Activated CD8-positive, alpha-beta memory T cell treated with anti-CD3 and anti-CD28 coated beads, Interleukin-2, amount 50 U/mL, for 1 hour (primary cell): ENCODE measurements around the gene ARFIP1.
"Not testable (repeated sequence)": the region's sequence is repeated elsewhere in the genome, so short reads cannot be mapped to it uniquely, and the experiment has no call there.

Source experiments
- DNase-seq: peaks from one replicate; pipeline ENCODE4 v3.0.0-alpha.2; 2020; ENCODE audit errors: extremely low read depth

Gene ARFIP1

DNA sequence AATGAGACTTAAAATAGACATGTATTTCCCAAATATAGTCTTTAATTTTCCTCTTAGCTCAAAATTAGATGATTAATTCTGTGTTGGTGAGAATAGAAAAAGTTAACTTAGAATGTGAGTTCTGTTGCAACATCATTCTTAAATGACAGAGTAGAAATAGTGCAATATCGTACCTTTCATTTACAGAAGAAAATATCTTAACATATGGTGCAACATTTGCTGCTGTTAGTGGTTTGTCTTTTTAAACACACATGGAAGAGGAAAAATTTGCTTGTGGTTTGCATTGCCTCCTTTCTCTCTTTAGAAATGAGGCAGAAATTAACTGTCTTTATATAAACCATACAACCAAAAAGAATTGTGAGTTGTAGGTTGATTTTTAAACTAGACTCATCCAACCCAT, 117.1 kb downstream of the ARFIP1 start:
- DNase-seq = no peak

DNA sequence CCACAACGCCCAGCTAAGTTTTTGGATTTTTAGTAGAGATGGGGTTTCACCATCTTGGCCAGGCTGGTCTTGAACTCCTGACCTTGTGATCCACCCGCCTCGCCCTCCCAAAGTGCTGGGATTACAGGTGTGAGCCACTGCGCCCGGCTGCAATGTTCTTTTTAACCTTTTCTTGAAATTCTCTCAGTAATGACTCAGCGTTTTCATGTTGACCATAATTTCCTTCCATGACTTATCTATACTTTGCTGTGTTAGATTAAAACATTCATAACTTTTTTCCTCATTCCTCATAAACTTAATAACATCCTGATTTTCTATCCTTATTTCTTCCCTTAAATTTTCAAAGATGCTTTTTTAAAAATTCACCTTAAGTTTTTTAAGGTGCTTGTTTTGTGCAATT, 118.4 kb downstream of the ARFIP1 start:
- DNase-seq = not testable (repeated sequence)

DNA sequence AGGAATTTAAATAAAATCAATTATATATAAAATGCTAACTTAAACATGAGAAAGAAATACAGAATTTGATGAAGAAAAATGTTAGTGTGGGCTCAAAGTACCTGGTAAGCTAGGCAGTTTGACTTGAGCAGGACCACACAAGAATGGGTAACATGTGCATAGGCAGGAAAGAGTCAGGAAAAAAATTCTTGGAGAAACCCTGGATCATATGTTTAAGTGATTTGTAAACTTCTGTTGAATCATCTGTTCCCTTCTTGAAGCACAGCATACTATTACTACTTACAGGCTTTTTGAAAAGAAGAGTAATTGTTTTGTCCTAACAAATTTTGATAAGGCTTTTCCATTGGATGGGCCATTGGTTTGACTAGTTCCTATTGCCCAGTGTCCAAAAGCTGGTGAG, 118.9 kb downstream of the ARFIP1 start:
- no peak for DNase-seq

DNA sequence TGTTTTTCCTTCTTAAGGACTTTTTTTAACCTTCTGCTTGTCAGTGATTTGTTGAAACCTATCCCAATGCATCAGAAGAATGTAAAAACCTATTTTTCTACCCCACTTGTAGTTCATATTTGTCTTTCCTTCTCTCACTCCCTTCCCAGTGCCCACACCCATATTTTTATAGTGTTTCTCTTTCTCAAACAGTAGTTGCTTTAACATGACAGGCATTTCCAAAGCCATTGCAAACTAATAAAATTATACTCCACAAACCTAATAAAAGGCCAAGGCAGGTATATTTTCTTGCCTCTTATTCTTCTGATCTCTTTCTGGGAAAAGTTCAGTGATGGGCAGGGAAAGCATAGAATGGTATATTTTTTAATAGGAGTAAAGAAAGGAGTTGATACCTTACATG, 120.6 kb downstream of the ARFIP1 start:
- no peak for DNase-seq

DNA sequence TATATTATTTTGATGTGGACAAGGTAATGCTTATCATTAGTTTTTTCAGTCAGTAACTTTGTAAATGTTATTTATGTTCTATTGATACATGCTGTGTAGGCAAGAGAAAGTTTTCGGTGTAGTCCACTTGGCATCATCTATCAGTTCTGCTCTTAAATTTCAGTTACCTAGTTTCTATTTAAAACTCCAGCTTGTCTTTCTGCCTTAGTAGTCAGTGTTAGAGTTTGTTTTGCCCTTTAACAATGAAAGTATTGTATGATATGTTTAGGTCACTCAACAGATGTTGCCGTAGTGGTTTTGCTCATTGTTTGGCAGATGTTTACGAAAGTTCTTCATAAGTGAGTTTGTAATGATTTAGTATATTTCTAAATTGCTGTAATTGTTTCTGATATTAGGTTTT, 121.5 kb downstream of the ARFIP1 start:
- DNase-seq = no peak

DNA sequence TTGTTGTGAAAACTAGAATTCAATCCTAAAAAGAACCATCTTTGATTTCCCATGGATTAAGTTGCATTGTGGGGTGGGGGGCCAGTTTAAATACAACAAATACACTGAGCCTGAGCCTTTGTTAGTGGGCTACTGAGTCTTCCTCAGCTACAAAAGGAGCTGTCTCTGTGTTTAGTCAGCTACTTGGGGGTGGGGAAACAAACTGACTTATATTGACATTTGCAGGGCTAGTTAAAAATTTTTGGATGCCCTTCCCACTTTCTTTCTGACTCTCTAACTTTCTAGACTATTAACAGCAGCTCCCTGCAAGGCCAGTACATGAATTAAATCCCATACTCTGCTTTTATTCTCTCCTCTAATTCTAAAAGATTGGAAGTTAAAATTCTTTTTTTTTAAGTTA, 123.9 kb downstream of the ARFIP1 start:
- DNase-seq = no peak

DNA sequence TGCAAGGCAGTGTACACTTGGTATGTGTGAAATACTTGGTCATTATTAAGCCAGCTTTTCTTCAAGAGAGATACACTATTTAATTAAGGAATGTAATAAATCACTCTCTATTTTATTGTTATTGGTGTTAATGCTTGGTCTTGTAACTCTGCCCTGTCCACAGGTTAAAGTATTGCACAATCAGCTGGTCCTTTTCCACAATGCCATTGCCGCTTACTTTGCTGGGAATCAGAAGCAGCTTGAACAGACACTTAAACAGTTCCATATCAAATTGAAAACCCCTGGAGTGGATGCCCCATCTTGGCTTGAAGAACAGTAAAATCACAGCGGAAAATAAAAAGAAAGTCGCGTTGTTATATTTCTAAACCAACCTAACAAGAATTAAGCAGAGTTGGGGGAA, 130.1 kb downstream of the ARFIP1 start:
- DNase-seq = no peak

DNA sequence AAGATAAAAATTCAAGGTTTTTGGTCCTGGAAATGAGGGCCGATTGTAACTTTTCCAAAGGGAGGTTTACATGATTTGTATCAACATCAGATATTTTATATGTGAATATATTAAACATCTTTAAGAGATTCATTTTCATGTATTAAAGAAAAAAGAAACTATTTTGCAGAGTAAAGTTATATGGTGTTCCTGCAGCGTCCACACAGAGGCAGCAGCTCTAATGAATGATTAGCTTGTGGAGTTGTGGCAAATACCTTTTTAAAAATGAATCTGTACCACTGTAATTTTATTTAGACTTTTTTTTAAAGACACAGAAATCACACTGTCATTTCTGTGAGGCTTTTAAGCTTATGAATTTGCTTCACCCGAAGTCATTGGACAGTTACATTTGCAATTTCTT, 130.8 kb downstream of the ARFIP1 start:
- DNase-seq = no peak

DNA sequence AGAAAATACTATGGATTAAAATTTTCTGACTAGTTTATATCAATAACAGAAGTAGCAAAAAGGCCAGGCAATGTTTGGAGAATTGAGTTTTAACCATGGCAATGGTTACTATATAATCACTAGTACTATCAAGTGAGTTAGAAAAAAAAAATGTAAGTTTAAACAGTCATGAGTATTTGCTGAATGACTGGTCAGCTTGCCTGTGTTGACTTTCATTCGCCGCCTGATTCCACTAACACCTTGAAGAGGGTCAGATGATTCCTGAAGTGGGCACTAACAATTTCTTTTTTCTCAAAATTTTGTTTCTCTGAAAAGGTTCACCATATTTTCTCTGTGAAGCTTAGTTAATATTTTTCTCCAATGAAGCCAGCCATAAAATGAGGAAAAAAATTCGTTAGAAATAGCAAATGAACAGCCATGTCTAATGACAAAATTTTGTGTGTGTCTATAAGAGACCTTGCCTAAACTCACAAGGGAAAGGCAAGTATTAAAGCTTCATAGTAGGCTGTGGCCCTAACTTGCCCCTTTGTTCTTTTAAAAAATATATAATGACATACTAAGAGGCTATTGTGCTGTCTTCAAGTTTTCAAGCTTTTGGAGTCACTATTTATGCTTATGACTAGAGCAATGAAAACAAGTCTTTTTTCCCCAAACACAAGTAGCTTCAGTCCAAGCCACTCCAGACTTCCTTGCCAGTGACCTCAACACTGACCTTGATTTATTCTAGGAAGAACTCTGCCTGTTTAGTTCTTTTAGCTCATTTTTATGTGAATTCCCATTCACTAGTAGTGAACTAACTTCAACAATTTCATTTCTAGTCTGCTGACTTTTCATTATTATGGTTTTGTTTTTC, 138.0 kb downstream of the ARFIP1 start:
- DNase-seq = no peak

DNA sequence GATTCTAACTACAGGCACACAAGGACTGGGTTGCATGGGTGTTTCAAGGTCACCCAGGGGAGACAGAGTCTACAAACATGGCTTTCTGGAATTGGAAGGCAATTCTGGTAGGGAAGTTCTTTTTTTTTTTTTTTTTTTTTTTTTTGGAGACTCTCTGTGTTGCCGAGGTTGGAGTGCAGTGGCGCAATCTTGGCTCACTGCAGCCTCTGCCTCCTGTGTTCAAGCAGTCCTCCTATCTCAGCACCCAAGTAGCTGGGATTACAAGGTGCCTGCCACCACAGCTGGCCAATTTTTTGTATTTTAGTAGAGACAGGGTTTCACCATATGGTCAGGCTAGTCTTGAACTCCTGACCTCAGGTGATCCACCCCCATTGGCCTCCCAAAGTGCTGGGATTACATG, 140.1 kb downstream of the ARFIP1 start:
- DNase-seq = no peak

DNA sequence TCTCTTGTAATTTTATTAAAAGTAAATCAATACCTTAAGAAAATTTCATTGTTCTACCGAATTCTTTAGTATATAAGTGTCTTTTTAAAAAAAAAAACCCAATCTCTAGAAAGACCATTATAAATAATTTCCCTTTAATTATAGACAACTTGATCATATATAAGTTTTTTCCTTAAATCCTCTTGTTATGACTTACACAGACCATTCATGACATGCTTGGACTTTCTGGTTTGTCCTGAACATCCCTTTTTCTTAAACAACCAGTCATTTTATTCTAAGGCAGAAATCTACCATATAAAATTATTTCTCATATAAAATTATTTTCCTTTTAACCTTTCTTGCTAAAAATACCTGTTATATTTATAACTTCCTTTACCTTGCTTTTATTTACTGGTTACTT, 141.0 kb downstream of the ARFIP1 start:
- no peak for DNase-seq

DNA sequence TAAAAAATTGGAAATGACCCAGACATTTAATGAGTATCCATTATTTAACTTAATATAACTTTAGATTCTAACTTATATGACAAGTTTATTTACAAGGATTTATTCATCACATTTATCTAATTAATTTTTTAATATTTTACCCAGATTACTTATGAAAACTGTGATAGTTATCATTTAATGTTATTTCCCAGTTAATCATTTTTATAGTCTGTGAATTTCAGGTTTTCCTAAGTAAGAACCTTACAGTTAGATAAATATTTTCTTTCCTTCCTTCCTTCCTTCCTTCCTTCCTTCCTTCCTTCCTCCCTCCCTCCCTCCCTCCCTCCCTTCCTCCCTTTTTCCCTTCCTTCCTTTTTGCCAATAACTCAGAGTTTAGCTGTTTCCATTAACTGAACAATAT, 141.5 kb downstream of the ARFIP1 start:
- DNase-seq = no peak

DNA sequence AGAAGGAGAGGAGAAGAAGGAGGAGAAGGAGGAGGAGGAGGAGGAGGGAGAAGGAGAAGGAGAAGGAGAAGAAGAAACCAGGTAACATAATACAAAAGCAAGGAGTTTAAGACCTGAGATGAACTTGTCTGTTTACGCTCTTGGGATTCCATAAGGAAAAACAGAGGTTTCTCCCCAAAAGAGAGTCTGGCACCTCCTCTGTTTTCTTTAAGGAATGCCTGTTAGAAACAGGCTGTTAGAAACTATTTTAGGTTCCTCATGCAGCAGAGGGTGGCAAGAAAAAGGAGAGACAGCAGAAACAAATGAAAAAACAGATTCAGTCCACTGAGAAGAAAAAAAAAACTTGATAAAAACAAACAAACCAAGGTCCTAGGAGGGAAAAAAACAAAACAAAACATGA, 146.1 kb downstream of the ARFIP1 start:
- no peak for DNase-seq

DNA sequence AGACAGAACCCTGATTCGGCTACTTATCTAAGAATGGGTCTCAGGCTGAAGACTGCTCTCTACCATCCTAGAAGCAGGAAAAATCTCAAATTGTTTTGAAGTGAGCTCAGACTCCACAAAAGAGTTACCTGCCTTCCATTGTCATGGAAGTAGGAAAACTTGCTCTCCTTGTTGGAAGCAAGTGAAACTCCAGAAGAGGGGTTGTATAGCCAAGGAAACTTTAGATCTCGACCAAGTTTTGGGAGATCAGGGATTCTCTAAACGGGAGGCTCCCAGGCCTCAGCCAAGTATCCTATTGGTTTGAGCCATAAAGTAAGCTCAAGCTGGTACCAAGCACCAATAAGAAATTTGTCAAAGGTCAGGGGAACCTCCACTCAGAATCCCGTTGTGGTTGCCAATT, 147.2 kb downstream of the ARFIP1 start:
- no peak for DNase-seq

DNA sequence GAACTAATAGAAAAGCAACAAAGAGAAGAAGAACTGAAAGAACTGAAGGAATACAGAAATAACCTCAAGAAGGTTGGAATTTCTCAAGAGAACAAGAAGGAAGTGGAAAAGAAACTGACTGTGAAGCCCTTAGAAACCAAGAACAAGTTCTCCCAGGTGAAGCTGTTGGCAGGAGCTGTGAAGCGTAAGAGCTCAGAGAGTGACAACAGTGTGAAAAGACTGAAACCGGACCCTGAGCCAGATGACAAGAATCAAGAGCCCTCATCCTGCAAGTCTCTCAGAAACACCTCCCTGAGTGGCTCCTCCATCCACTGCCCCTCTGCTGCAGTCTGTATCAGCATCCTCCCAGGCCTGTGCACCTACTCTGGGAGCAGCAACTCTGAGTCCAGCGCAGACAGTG, 148.0 kb downstream of the ARFIP1 start:
- DNase-seq = no peak

DNA sequence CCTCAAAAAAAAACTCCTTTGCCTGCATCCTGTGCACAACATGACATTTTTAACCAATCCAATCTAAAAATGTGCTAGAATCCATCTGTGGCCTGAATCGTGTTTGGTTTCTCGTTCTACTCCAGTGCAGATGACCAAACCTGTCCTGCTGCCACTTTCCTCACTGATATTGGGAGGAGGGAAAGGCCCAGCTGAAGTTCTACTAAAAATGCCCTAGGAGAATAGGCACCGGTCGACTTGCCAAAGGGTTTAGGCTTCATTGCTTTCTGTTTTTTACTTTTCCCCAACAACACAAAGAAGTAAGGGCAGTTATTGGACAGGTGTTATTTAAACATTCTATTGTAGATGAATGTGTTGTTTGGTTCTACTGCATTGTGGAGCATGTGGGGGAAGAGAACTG, 148.5 kb downstream of the ARFIP1 start:
- DNase-seq = no peak

DNA sequence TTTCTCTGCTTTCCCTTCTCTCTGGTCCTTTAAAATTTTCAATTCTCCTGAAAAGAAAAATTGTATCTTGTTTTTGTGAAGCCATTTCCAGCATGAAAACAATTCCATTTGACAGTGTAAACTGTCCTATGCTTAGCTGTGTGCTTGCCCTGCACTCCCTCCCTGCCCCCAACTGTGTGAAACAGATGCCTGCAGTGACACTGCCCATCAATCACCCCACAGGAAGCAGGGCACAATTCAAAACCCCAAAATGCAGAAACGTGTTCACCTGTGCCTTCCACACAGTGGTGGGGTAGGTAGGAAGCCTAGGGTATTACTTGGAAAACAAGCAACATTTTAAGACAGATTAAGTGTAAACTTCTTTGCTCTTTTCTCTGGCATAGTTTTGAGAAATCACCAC, 150.1 kb downstream of the ARFIP1 start:
- DNase-seq = no peak

DNA sequence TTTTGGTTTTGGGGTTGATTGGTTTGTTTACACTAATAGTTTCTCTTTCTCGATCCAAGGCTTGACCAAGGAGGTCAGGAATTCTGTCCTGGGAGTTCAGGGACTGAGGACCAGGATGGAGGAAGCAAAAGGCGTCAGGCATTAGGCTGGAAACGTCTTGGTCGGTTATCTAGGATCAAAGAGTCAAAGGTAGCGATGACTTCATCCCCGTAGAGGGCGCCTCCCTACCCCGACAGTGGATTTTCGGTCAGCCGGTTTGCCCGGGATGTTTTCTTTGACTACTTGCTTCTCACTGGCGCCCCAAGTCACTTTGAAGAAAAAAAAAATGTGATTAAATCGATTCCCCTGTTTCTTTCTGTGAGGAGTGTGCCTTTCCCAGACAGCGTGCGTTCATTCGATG, 155.4 kb downstream of the ARFIP1 start:
- no peak for DNase-seq

DNA sequence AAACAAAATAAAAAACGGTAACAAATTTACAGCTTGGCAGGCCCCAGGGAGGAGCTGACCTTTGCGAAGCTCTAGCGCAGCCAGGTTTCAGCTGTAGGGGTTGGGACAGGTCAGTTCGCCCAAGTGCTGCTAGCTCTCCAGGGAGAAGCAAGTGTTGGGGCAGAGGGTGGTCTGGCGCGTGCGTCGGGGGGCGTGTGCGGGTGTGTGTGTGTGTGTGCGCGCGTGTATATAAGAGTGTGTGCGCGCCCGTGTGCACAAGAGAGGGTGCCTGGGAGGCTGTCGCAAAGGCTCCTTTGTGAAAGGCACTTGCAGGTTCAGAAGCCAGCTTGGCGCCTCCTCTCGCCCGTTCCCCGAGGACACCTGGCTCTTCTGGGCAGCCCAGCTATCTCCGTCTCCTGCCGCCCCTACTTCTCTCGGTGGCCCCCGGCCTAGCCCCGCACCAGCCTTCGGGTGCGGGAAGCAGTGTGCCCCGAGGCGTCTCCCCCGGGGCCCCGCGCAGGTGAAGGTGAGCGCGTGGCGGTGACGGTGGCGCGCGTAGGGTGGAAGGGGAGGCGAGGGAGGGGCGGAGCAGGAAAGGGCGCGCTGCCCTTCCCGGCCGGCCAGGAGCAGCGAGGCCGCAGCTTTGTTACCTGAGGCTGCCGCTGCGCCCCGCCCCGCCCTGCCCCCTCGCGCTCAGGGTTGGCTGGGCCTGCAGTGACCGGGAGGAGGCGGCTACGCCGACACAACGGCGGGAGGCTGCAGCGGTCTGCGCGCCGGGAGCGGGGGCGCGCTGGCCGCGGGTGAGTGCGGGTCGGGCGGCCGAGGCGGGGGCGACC, 156.1 kb downstream of the ARFIP1 start, which contains the start of gene FHDC1:
Gene FHDC1, plus strand, starts transcription at position 693 of the 815 bp plus-strand sequence. CDS start 6,735 bp downstream, outside the sequence.
- DNase-seq = no peak

DNA sequence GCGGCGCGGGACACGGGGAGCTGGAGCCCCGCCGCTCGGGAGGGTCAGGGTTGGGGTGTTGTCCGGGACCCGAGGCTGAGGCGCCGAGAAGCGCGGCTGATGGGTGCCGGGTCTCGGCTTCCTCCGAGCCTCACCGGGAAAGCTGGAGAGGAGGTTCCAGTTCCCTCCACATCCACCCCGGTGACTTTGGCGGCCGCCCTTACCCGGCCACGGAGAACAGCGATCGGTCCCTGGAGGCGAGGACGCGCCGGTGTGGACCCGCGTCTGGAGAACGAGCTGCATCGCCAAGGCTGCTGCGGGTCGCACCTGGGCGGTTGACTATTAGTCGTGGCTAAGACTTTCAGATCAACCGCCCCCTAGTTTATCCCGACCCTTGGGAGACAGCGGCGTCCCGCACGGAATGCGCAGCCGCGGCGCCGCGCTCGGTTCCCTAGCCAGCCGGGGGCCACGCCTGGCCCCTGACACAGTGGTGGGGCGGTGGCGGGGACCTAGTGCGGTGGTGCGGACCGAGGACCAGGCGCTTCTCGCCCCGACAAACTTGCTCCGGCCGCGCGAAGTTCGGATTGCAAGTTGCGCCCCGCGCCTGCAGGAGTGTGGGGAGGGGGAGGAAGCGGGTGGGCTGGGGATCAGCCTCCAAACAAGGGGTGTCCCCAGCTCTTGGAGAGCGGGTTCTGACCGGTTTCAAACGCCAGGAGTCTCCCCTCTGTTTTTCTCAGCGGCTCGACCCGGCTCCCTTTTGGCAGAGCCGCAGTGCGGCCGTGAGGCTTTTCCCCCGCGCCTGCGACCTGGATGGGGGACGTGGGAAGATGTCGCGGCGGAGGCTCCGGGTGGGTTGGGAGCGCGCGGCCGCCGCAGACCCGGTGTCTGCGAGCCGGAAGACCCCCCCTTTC, 156.9 kb downstream of the ARFIP1 start:
- DNase-seq = no peak

DNA sequence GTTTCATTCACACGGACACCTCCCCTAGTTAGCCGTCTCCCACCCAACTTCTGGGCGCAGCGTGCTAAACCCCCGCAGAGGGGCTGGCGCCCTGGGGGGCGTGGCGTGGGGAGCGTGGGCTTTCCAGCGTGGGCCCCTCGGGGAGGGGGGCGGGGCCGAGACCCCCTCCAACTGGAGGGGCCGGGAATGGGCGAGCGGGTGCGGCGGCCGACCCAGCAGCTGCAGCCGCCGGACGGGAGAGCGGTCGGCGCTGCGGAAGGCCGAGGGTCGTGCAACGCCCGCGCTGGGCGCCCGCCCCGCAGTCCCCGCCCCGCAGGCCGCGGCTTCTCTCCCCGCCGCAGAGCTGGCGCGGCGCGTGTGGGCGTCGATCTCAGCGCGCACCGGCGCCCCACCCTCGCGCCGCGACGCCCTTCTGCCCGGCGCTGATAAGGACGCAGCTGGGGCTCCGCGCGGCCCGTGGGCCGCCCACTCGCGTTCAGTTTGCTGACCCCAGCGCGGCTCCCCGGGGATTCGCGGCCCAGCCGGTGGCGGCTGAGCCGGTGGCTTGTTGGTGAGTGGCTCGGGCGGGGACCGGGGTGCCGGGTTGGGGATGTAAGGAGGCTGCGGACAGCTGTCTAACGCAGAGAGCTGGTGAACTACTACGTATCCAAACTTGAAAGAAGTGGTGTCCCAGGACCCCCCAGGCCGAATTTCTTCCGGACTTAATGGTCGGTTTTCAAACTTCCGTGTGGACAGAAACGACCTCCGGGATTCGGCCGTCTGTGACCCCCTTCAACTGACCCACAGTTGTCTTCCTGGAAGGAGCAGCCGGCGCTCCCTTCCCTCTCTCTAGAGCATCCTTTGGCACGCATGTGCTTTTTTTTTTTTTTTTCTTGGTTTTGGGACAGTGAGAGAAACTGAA, 157.8 kb downstream of the ARFIP1 start:
- no peak for DNase-seq
